ENCODE measurements around the gene DNAH11.
"Not testable (repeated sequence)": the region's sequence is repeated elsewhere in the genome, so short reads cannot be mapped to it uniquely, and the experiment has no call there.

The DNAH11 gene

DNA sequence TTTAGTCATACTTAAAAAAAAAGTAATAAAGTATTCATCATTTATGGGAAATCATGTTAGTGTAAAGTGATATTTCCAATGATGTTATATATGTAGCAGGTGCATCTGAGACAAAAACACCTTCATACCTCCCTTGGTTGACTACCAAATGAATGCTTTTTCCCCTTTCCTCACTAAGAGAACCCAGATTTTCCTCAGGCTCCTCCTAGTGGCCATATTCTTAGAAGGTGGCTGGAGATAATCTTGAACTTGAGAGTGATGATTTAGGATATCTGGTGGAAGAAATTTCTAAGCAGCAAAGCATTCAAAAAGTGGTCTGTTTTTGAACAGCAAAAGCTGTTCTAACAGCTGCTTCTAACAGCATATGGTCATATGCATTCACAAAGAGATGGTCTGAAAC, 16.8 kb upstream of the DNAH11 start:
- Histone ChIP-seq H3K27ac (ENCODE audit: low read depth, low read length) (no peak overlapping the region), H3K4me1 (ENCODE audit: insufficient read depth, low read length) (no peaks in the 10 kb centered on the region), H3K36me3 (ENCODE audit: insufficient read depth, low read length) (no peaks in the 10 kb centered on the region), H3K9ac (ENCODE audit: low read depth, low read length) (no peak overlapping the region), H3K4me3 (ENCODE audit: low read length) (no peak overlapping the region), H3K9me3 (ENCODE audit: insufficient read depth, low read depth, low read length) (peaks cover 12% of the 10 kb centered on the region), H3K27me3 (ENCODE audit: insufficient read depth, low read length) (no peaks in the 10 kb centered on the region)

- Histone ChIP-seq H3K27ac (ENCODE audit: low read depth, low read length) (no peak overlapping the region), H3K4me1 (ENCODE audit: insufficient read depth, low read length) (no peaks in the 10 kb centered on the region), H3K27me3 (ENCODE audit: insufficient read depth, low read length) (no peaks in the 10 kb centered on the region), H3K4me3 (ENCODE audit: low read length) (no peak overlapping the region), H3K36me3 (ENCODE audit: insufficient read depth, low read length) (no peaks in the 10 kb centered on the region), H3K9ac (ENCODE audit: low read depth, low read length) (no peak overlapping the region), H3K9me3 (ENCODE audit: insufficient read depth, low read depth, low read length) (peaks cover 12% of the 10 kb centered on the region)
- WGBS: 93% methylated on average over 3 of the region's 3 CpGs
Measured at GRCh38 chr7:21526448-21526847, 16.4 kb upstream of the DNAH11 start.

DNA sequence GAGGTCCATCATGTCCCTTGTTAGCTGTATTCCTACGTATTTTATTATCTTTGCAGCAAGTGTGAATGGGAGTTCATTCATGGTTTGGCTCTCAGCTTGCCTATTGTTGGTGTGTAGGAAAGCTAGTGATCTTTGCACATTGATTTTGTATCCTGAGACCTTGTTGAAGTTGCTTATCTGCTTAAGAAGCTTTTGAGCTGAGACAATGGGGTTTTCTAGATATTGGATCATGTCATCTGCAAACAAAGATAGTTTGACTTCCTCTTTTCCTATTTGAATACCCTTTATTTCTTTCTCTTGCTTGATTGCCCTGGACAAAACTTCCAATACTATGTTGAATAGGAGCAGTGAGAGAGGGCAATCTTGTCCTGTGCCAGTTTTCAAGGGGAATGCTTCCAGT, 10.4 kb upstream of the DNAH11 start:
- not testable (repeated sequence) for H3K9me3 ChIP-seq (ENCODE audit: insufficient read depth, low read depth, low read length); H3K9ac ChIP-seq (ENCODE audit: low read depth, low read length); H3K4me1 ChIP-seq (ENCODE audit: insufficient read depth, low read length); H3K4me3 ChIP-seq (ENCODE audit: low read length); H3K27me3 ChIP-seq (ENCODE audit: insufficient read depth, low read length); H3K36me3 ChIP-seq (ENCODE audit: insufficient read depth, low read length); H3K27ac ChIP-seq (ENCODE audit: low read depth, low read length)
- 100% methylated on average over 1 of the region's 1 CpG for whole genome bisulfite sequencing

GRCh38 chr7:21533646-21534045, 9.2 kb upstream of the DNAH11 start:
- H3K27ac ChIP-seq (ENCODE audit: low read depth, low read length); H3K4me3 ChIP-seq (ENCODE audit: low read length); H3K27me3 ChIP-seq (ENCODE audit: insufficient read depth, low read length); H3K9ac ChIP-seq (ENCODE audit: low read depth, low read length); H3K36me3 ChIP-seq (ENCODE audit: insufficient read depth, low read length); H3K9me3 ChIP-seq (ENCODE audit: insufficient read depth, low read depth, low read length); H3K4me1 ChIP-seq (ENCODE audit: insufficient read depth, low read length): not testable (repeated sequence)

- not testable (repeated sequence) for H3K9me3 ChIP-seq (ENCODE audit: insufficient read depth, low read depth, low read length); H3K9ac ChIP-seq (ENCODE audit: low read depth, low read length); H3K27ac ChIP-seq (ENCODE audit: low read depth, low read length); H3K36me3 ChIP-seq (ENCODE audit: insufficient read depth, low read length); H3K27me3 ChIP-seq (ENCODE audit: insufficient read depth, low read length); H3K4me3 ChIP-seq (ENCODE audit: low read length)
- WGBS: 94% methylated on average over 27 of the region's 27 CpGs
- H3K4me1 ChIP-seq (ENCODE audit: insufficient read depth, low read length): peaks cover 12% of the 10 kb centered on the region
Measured at GRCh38 chr7:21536445-21537118, 6.3 kb upstream of the DNAH11 start.

DNA sequence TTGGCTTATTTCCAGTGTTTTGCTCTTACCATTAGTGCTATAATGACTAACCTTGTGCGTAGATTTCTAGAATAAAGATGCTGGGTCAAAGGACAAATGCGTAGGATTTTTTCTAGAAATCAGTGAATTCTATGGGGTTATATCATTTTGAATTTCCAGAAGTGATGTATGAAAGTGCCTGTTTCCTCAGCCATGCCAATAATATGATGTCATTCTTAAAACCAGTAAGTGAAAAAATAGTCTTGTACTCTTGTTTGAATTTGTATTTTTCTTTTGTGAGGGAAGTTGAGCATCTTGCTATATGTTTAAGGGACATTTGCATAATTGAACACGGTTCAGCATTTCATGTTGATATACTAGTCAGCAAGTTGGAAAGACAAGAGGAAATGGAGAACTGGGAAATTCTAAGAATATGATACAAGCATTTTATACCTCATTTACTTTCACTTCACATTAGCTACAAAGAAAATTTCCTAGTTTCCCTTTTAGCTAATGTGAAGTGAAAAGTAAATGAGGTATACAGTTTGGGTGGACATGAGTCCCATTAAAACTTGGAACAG, 3.8 kb upstream of the DNAH11 start:
- 88% methylated on average over 3 of the region's 3 CpGs for WGBS

GRCh38 chr7:21543528-21544302, 876 bp downstream of the DNAH11 start:
- Histone ChIP-seq H3K27ac (ENCODE audit: low read depth, low read length) (no peak overlapping the region), H3K4me3 (ENCODE audit: low read length) (peak overlapping the region; percentile 72), H3K4me1 (ENCODE audit: insufficient read depth, low read length) (peaks cover 39% of the 10 kb centered on the region), H3K9me3 (ENCODE audit: insufficient read depth, low read depth, low read length) (no peaks in the 10 kb centered on the region), H3K36me3 (ENCODE audit: insufficient read depth, low read length) (no peaks in the 10 kb centered on the region), H3K9ac (ENCODE audit: low read depth, low read length) (peak overlapping the region; percentile 71), H3K27me3 (ENCODE audit: insufficient read depth, low read length) (peaks cover 52% of the 10 kb centered on the region)
- 12% methylated on average over 31 of the region's 31 CpGs for WGBS

More for the DNA sequence above, 3.8 kb upstream of the DNAH11 start:
- no peaks in the 10 kb centered on the region for H3K36me3 ChIP-seq (ENCODE audit: insufficient read depth, low read length)
- H3K9ac ChIP-seq (ENCODE audit: low read depth, low read length): no peak overlapping the region
- H3K27me3 ChIP-seq (ENCODE audit: insufficient read depth, low read length): peaks cover 31% of the 10 kb centered on the region
- no peak overlapping the region for H3K4me3 ChIP-seq (ENCODE audit: low read length)
- H3K4me1 ChIP-seq (ENCODE audit: insufficient read depth, low read length): peaks cover 16% of the 10 kb centered on the region
- H3K27ac ChIP-seq (ENCODE audit: low read depth, low read length): no peak overlapping the region
- no peaks in the 10 kb centered on the region for H3K9me3 ChIP-seq (ENCODE audit: insufficient read depth, low read depth, low read length)

DNA sequence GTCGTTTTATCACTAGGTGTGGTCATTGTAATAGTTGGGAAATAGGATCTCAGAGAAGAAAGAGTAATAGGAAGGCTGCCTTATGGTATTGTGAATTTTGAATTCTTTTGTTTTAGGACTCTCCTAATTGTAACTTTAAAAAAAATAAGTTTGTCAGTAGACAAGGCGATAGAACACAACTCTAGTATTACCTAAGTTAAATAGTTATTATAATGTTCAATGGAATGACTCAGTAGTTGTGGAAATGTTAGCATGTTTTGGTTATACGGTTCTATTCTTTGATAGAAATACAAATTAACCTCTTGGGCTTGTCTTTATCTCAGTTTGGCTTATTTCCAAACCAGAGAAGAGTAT, 1.4 kb downstream of the DNAH11 start:
- WGBS: 15% methylated on average over 2 of the region's 3 CpGs
- Histone ChIP-seq H3K9ac (ENCODE audit: low read depth, low read length) (no peak overlapping the region), H3K36me3 (ENCODE audit: insufficient read depth, low read length) (no peaks in the 10 kb centered on the region), H3K4me1 (ENCODE audit: insufficient read depth, low read length) (peaks cover 39% of the 10 kb centered on the region), H3K9me3 (ENCODE audit: insufficient read depth, low read depth, low read length) (no peaks in the 10 kb centered on the region), H3K27me3 (ENCODE audit: insufficient read depth, low read length) (peaks cover 52% of the 10 kb centered on the region), H3K27ac (ENCODE audit: low read depth, low read length) (no peak overlapping the region), H3K4me3 (ENCODE audit: low read length) (peak overlapping the region; percentile 72)

DNA sequence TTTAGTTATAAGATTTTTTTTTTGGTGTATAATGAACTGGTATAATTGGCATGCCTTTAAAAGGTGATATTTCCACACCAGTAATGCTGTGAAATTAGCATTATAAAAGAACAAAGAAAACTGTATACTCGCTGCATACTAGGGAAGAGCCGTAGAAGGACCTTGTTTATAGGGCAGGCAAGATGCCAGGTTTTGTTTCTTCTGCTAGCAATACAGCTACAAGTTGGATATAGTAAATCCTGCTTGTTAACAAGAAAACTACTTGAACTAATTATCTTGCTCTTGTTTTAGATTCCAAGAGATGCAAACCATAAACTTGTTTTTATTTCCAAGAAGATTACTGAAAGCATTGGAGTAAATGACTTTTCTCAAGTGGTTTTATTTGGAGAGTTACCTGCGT, 1.9 kb downstream of the DNAH11 start:
- peaks cover 52% of the 10 kb centered on the region for H3K27me3 ChIP-seq (ENCODE audit: insufficient read depth, low read length)
- WGBS: 100% methylated on average over 1 of the region's 3 CpGs
- no peak overlapping the region for H3K9ac ChIP-seq (ENCODE audit: low read depth, low read length)
- H3K4me1 ChIP-seq (ENCODE audit: insufficient read depth, low read length): peaks cover 37% of the 10 kb centered on the region
- no peaks in the 10 kb centered on the region for H3K9me3 ChIP-seq (ENCODE audit: insufficient read depth, low read depth, low read length)
- no peak overlapping the region for H3K27ac ChIP-seq (ENCODE audit: low read depth, low read length)
- H3K36me3 ChIP-seq (ENCODE audit: insufficient read depth, low read length): no peaks in the 10 kb centered on the region
- peak overlapping the region; percentile 72 for H3K4me3 ChIP-seq (ENCODE audit: low read length)

- Histone ChIP-seq H3K9me3 (ENCODE audit: insufficient read depth, low read depth, low read length) (no peaks in the 10 kb centered on the region), H3K36me3 (ENCODE audit: insufficient read depth, low read length) (no peaks in the 10 kb centered on the region), H3K27me3 (ENCODE audit: insufficient read depth, low read length) (peaks cover 36% of the 10 kb centered on the region), H3K9ac (ENCODE audit: low read depth, low read length) (no peak overlapping the region), H3K27ac (ENCODE audit: low read depth, low read length) (no peak overlapping the region), H3K4me3 (ENCODE audit: low read length) (no peak overlapping the region), H3K4me1 (ENCODE audit: insufficient read depth, low read length) (peaks cover 41% of the 10 kb centered on the region)
- whole genome bisulfite sequencing: 95% methylated on average over 3 of the region's 3 CpGs
Measured at GRCh38 chr7:21547501-21547900, 4.7 kb downstream of the DNAH11 start.

DNA sequence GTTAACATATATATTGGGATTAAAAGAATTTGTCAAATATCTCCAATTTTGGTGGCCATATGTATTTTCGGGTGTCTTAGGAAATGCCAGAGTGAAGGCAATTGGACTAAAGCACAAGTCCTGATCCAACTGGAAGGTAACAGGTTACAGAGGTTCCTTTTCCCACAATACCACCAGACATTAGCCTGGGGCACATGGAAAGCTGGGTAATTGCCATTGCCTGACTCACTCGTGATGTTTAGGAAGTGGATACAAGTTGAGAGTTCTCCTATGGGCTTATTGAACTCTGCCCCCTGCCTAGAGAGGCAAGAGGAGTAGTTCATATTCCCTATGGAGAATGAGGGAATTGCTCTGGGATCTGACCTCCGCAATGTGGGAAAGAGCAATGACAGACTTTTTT, 5.7 kb downstream of the DNAH11 start:
- no peaks in the 10 kb centered on the region for H3K36me3 ChIP-seq (ENCODE audit: insufficient read depth, low read length)
- 91% methylated on average over 3 of the region's 3 CpGs for WGBS
- no peak overlapping the region for H3K27ac ChIP-seq (ENCODE audit: low read depth, low read length)
- no peaks in the 10 kb centered on the region for H3K9me3 ChIP-seq (ENCODE audit: insufficient read depth, low read depth, low read length)
- H3K9ac ChIP-seq (ENCODE audit: low read depth, low read length): no peak overlapping the region
- H3K4me1 ChIP-seq (ENCODE audit: insufficient read depth, low read length): peaks cover 41% of the 10 kb centered on the region
- peaks cover 26% of the 10 kb centered on the region for H3K27me3 ChIP-seq (ENCODE audit: insufficient read depth, low read length)
- H3K4me3 ChIP-seq (ENCODE audit: low read length): no peak overlapping the region
